BJ (cell line): ENCODE measurements around the gene GPC4. TPM values are rescaled to one million over a fixed set of nuclear protein-coding genes. Genes with fewer than 3 reads are reported as not detected.

Experiments
- CTCF ChIA-PET: fragments of 350-600 bp; formaldehyde crosslinking; extraction: SDS; loops from one replicate; lab custom pipeline; 2021; ENCODE audit warnings: antibody characterized with exemption, inconsistent platforms; lab: Yijun Ruan, JAX
- POLR2A ChIA-PET: fragments of 300-600 bp; sonication (Branson Sonifier 250); formaldehyde crosslinking; extraction: SDS; loops from one replicate; lab custom pipeline; 2021; ENCODE audit warnings: antibody characterized with exemption; lab: Charles Lee
- DNase-seq: peaks from one replicate; pipeline ENCODE4 v3.0.0-alpha.2; 2011; ENCODE audit warnings: low read depth
- H3K27me3 ChIP-seq: 2 replicates; pipeline ENCODE4 v1.6.0; 2011; ENCODE audit warnings: low read length; ENCODE audit not compliant: control insufficient read depth, insufficient read depth
- H3K36me3 ChIP-seq: 2 replicates; pipeline ENCODE4 v1.5.1; 2011; ENCODE audit warnings: low read length; ENCODE audit not compliant: control insufficient read depth, insufficient read depth
- H3K4me3 ChIP-seq: 2 replicates; pipeline ENCODE4 v1.5.1; 2011; ENCODE audit warnings: low read depth, mild to moderate bottlenecking, control low read depth, low read length
- polyA plus RNA-seq: library from polyadenylated mRNA; depleted of rRNA; stranded (reverse); fragments of >200 nt; gene quantifications from 2 replicates; pipeline ENCODE4 v1.2.3, GENCODE V29; 2011
- TF ChIP-seq, protein P1 (sequence below): IDR thresholded peaks from 2 replicates; pipeline ENCODE4 v1.5.1; 2011; ENCODE audit warnings: low read depth, mild to moderate bottlenecking, control low read depth, inconsistent platforms, low read length, moderate library complexity; ENCODE audit not compliant: insufficient read depth

The GPC4 gene
- polyA plus RNA-seq, 1 experiment = 0.26 TPM

DNA sequence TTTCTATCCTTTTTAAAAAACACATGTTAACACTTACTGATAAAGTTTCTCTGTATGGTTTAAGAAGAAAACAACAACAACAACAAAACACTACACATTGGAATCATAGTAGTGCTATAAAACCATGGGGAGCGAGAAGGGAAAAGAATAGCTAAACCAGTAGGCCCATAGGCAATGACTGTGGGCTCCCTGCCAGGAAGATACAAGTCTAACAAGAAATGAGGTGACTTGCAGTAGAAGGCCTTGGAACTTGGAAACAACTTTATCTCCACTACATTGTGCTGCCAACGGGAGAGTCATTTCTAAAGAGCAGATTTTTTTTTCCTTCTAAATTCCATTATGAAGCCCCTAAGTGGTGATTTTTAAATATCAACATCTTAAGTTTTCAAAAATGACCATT, 78.0 kb downstream of the GPC4 start:
- TF ChIP-seq, protein P1, sequence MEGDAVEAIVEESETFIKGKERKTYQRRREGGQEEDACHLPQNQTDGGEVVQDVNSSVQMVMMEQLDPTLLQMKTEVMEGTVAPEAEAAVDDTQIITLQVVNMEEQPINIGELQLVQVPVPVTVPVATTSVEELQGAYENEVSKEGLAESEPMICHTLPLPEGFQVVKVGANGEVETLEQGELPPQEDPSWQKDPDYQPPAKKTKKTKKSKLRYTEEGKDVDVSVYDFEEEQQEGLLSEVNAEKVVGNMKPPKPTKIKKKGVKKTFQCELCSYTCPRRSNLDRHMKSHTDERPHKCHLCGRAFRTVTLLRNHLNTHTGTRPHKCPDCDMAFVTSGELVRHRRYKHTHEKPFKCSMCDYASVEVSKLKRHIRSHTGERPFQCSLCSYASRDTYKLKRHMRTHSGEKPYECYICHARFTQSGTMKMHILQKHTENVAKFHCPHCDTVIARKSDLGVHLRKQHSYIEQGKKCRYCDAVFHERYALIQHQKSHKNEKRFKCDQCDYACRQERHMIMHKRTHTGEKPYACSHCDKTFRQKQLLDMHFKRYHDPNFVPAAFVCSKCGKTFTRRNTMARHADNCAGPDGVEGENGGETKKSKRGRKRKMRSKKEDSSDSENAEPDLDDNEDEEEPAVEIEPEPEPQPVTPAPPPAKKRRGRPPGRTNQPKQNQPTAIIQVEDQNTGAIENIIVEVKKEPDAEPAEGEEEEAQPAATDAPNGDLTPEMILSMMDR = no peak
- Histone ChIP-seq H3K27me3 (no peaks in the 10 kb centered on the region), H3K36me3 (no peaks in the 10 kb centered on the region), H3K4me3 (no peak overlapping the region)
- ChIA-PET POLR2A (no interaction called here), CTCF (no interaction called here)
- DNase-seq = no peak

DNA sequence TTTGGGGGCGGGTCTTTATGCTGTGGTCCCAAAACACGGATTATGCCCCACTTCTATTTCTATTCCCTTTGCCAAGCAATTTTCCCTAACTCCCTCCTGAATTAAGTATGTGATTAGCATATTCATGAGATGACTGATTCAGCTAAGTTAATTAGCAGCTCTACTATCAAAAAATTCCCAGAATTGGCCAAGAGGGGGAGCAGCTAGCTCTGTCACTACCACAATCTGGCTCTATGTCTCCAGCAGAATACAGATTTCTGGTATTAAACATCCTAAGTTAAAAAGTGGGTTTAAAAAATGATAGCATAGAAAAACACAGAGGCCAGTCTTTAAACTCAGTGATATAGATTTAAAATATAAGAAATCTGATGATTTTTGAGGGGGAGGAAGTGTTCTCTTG, 80.3 kb downstream of the GPC4 start:
- DNase-seq = no peak
- Histone ChIP-seq H3K36me3 (no peaks in the 10 kb centered on the region), H3K27me3 (no peaks in the 10 kb centered on the region), H3K4me3 (no peak overlapping the region)
- ChIA-PET CTCF (interaction anchor here (0.6 to 2.8 kb wide), 6 partner anchors 10 to 335 kb away, joined by 3 to 12 read pairs (median 4); no protein-coding TSS in a partner anchor), POLR2A (no interaction called here)
- TF ChIP-seq, protein P1 = peak; percentile 52

DNA sequence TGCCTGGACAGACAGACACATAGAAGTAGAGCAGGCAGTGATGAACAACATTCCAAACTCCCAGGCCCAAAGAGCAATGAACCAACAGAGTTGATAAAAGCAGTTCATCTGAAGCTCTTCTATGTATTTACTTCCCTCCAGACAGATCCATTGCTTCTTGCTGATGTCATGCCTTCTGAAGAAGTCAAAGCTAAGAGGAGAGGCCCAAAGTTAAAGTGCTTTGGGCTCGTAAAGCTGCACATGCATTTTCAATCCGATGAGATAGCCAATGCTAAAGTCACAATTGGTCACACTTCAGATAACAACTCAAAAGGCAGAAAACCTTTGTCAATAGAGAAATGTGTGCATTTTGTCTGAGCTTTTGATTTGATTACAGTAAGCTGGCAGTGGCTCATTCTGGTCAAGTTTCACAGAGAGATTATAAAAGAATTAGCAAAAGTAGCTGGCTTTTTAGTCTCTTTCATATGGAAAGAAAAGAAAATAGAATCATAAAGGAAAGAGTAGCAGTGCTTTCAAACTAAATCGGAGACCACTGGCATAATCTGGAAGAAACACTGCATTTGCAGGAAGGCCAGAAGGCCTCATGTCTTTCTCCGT, 82.0 kb downstream of the GPC4 start:
- POLR2A ChIA-PET = no interaction called here

DNA sequence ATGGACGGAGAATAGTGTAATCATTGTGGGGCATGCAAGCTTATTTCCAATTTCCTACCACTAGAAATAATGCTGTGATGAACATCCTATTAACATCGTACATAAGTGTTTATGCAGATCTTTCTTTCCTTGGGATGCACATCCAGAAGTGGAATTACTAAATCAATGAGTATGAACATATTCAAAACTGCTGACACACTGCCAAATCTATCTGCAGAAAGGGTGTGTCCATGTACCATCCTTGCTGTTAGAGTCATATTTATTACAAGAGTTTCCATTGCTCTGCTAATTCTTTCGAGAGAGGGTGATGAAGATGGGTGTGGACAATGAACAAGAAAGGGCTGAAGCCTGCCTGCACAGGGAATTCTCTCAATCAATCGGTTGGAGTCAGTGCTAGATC, 82.6 kb downstream of the GPC4 start:
- H3K36me3 ChIP-seq = no peaks in the 10 kb centered on the region
- TF ChIP-seq, protein P1 = no peak
- H3K4me3 ChIP-seq = no peak overlapping the region
- POLR2A ChIA-PET = no interaction called here
- no peak for DNase-seq
- H3K27me3 ChIP-seq = no peaks in the 10 kb centered on the region
- CTCF ChIA-PET = no interaction called here

More for the DNA sequence above, 82.0 kb downstream of the GPC4 start:
- no peak for DNase-seq
- no peaks in the 10 kb centered on the region for H3K36me3 ChIP-seq
- H3K4me3 ChIP-seq = no peak overlapping the region
- no peaks in the 10 kb centered on the region for H3K27me3 ChIP-seq
- CTCF ChIA-PET = interaction anchor here (1.9 to 2.8 kb wide), 2 partner anchors 15 to 337 kb away, joined by 5 to 12 read pairs; no protein-coding TSS in a partner anchor
- TF ChIP-seq, protein P1 = no peak

DNA sequence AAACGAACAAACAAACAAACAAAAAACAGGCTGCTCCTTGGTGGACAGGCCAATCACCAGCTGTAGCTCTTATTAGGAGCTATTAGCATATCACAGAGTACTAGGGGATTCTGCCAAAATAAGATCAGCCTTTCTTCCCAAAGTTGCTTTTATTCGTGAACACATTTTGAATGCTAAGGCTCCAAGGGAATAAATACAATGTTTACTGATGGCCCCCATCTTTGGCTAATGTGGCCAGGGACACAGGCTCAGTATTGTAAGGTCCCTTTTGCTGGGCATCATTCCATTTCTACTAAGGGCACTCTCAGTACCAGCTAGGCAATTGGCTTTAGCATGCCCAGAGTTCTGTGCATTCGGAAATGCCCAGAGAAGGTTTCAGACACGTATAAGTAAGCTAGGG, 84.3 kb downstream of the GPC4 start:
- DNase-seq = no peak
- TF ChIP-seq, protein P1 = no peak
- CTCF ChIA-PET = no interaction called here
- no peaks in the 10 kb centered on the region for H3K36me3 ChIP-seq
- H3K27me3 ChIP-seq = no peaks in the 10 kb centered on the region
- H3K4me3 ChIP-seq = no peak overlapping the region
- POLR2A ChIA-PET = no interaction called here
